GM12878 (cell line): ENCODE results near the gene RTN4. TPM values are rescaled to one million over a fixed set of nuclear protein-coding genes. Genes with fewer than 3 reads are reported as not detected.

ENCODE experiments used
- ATAC-seq: fragments of 200-7000 bp; cut with Tn5 transposase; 3 replicates; pipeline ENCODE4 v1.9.1; 2020; ENCODE audit warnings: mild to moderate bottlenecking, moderate library complexity
- BruUV-seq: library from RNA; stranded (reverse); fragments of 400-500 nt; replicated peaks from 2 replicates; lab custom pipeline; 2021; lab: Mats Ljungman, UMichigan
- CTCF ChIA-PET: fragments of 300-600 bp; sonication (Branson Sonifier 250); formaldehyde crosslinking; extraction: SDS; loops from one replicate; lab custom pipeline; 2021; ENCODE audit warnings: inconsistent platforms; lab: Yijun Ruan, JAX
- POLR2A ChIA-PET: fragments of 350-600 bp; formaldehyde crosslinking; extraction: SDS; loops from one replicate; lab custom pipeline; 2021; ENCODE audit warnings: inconsistent platforms; lab: Charles Lee
- RAD21 ChIA-PET: fragments of 300-600 bp; sonication (Branson Sonifier 250); formaldehyde crosslinking; loops from one replicate; lab custom pipeline; 2023; ENCODE audit warnings: antibody characterized with exemption; ENCODE audit not compliant: unreplicated experiment; lab: Charles Lee
- SMC1A ChIA-PET: fragments of 300-600 bp; sonication (Branson Sonifier 250); formaldehyde crosslinking; loops from one replicate; lab custom pipeline; 2023; ENCODE audit not compliant: unreplicated experiment, uncharacterized antibody; lab: Charles Lee
- DNase-seq: peaks from one replicate; pipeline ENCODE4 v3.0.0-alpha.2; 2011; ENCODE audit warnings: low read depth, low spot score
- FAIRE-seq: peaks from 3 replicates; lab custom pipeline; 2011; peaks lifted over from hg19 to GRCh38; lab: Jason Lieb, UNC
- H2AFZ ChIP-seq: 2 replicates; pipeline ENCODE4 v1.6.0; 2011; ENCODE audit warnings: low read depth, low read length, control low read depth; ENCODE audit not compliant: control insufficient read depth
- H3K27ac ChIP-seq: 2 replicates; pipeline ENCODE4 v1.5.1; 2011; ENCODE audit warnings: control low read depth; ENCODE audit not compliant: control insufficient read depth, insufficient read depth
- H3K27me3 ChIP-seq, 2 experiments: replicated peaks in 1 of 2; 2 replicates each; pipeline versions ENCODE4 v1.6.0 to v1.6.1; 2011; ENCODE audit warnings: low read length in 1 of 2; ENCODE audit not compliant: control insufficient read depth in 2 of 2, insufficient read depth in 2 of 2
- H3K36me3 ChIP-seq, 2 experiments: 2 replicates each; pipeline ENCODE4 v1.5.1; 2011; ENCODE audit warnings: low read length in 1 of 2; ENCODE audit not compliant: control insufficient read depth in 2 of 2, insufficient read depth in 2 of 2
- H3K4me1 ChIP-seq: 2 replicates; pipeline ENCODE4 v1.6.1; 2011; ENCODE audit warnings: mild to moderate bottlenecking, low read length, moderate library complexity, mixed read lengths; ENCODE audit not compliant: control insufficient read depth, insufficient read depth
- H3K4me2 ChIP-seq: 2 replicates; pipeline ENCODE4 v1.6.0; 2011; ENCODE audit warnings: control low read depth; ENCODE audit not compliant: control insufficient read depth, insufficient read depth
- H3K4me3 ChIP-seq: fragments of 200-600 bp; sonication (generic); 2 replicates; pipeline ENCODE4 v1.5.1; 2016
- H3K79me2 ChIP-seq: 2 replicates; pipeline ENCODE4 v1.6.0; 2011; ENCODE audit warnings: low read length; ENCODE audit not compliant: control insufficient read depth, insufficient read depth
- H3K9ac ChIP-seq: 2 replicates; pipeline ENCODE4 v1.8.0; 2011; ENCODE audit warnings: low read length, control low read depth, mixed read lengths; ENCODE audit not compliant: control insufficient read depth, insufficient read depth
- H3K9me3 ChIP-seq: replicated peaks from 3 replicates; pipeline ENCODE4 v1.5.1; 2011; ENCODE audit warnings: mild to moderate bottlenecking, low read length; ENCODE audit not compliant: control insufficient read depth, insufficient read depth
- H4K20me1 ChIP-seq: 2 replicates; pipeline ENCODE4 v1.6.0; 2011; ENCODE audit not compliant: control insufficient read depth, insufficient read depth
- BRCA1 ChIP-seq: IDR thresholded peaks from 2 replicates; pipeline ENCODE4 v1.6.1; 2011; ENCODE audit warnings: low read depth, low read length, improper control_type of control experiment
- CTCF ChIP-seq, 3 experiments: IDR thresholded peaks in 2 of 3; conservative IDR thresholded peaks in 1 of 3; 2 replicates each; pipeline ENCODE4 v1.5.1; 2011; ENCODE audit warnings: low read depth in 3 of 3, low read length in 3 of 3, mild to moderate bottlenecking in 3 of 3, control low read depth in 2 of 3, moderate library complexity in 2 of 3, inconsistent platforms in 1 of 3, mixed read lengths in 1 of 3; ENCODE audit not compliant: control insufficient read depth in 2 of 3, insufficient read depth in 1 of 3; ENCODE audit errors: extremely low read depth in 1 of 3
- IRF5 ChIP-seq: fragments of 450-650 bp; IDR thresholded peaks from 2 replicates; pipeline ENCODE4 v1.6.1; 2017; ENCODE audit warnings: borderline replicate concordance
- KAT2A ChIP-seq: conservative IDR thresholded peaks from 2 replicates; pipeline ENCODE4 v1.6.1; 2011; ENCODE audit warnings: low read depth, low read length; ENCODE audit not compliant: control insufficient read depth
- MEF2B ChIP-seq: fragments of 450-650 bp; IDR thresholded peaks from 2 replicates; pipeline ENCODE4 v1.6.1; 2018; ENCODE audit warnings: mild to moderate bottlenecking, moderate library complexity; ENCODE audit not compliant: partially characterized antibody, poor library complexity, severe bottlenecking
- MXI1 ChIP-seq: fragments of 150-350 bp; IDR thresholded peaks from 2 replicates; pipeline ENCODE4 v1.6.1; 2011; ENCODE audit warnings: low read depth, mild to moderate bottlenecking, inconsistent platforms, low read length, improper control_type of control experiment
- NFIC ChIP-seq: IDR thresholded peaks from 2 replicates; pipeline ENCODE4 v1.6.1; 2012; ENCODE audit warnings: low read depth, mild to moderate bottlenecking, inconsistent platforms, low read length, moderate library complexity
- SMARCA5 ChIP-seq: fragments of 450-650 bp; IDR thresholded peaks from 2 replicates; pipeline ENCODE4 v1.6.1; 2017; ENCODE audit warnings: mild to moderate bottlenecking
- ZBTB33 ChIP-seq: fragments of 450-650 bp; IDR thresholded peaks from 2 replicates; pipeline ENCODE4 v1.6.1; 2017; ENCODE audit warnings: mild to moderate bottlenecking
- ZBTB4 ChIP-seq: fragments of 450-650 bp; formaldehyde crosslinking; IDR thresholded peaks from 2 replicates; pipeline ENCODE4 v1.4.0; 2022; ENCODE audit warnings: mild to moderate bottlenecking, moderate library complexity
- WGBS: methylation state at CpG from one replicate; pipeline ENCODE4 v1.1.6; 2016; ENCODE audit warnings: low lambda C conversion rate; ENCODE audit not compliant: insufficient replicate concordance, insufficient coverage; ENCODE audit errors: missing lambda C conversion rate; 5-methylcytosine and 5-hydroxymethylcytosine counted together
- in situ Hi-C: fragments of 300-500 bp; cut with MboI; formaldehyde crosslinking; loops from 9 replicates; pipeline ENCODE4 v1.14.3; 2018; ENCODE audit warnings: mixed read lengths
- intact Hi-C: fragments of 100-400 bp; cut with micrococcal nuclease; formaldehyde crosslinking; loops from one replicate; pipeline ENCODE4 v1.14.2; 2022; ENCODE audit not compliant: unreplicated experiment
- polyA plus RNA-seq, 11 experiments: library from polyadenylated mRNA; depleted of rRNA in 4 of 11; unstranded in 6 of 11; stranded (reverse) in 5 of 11; fragments of >200 nt; fragmentation: Nextera tagmentation in 4 of 11; fragmentation: Illumina TruSeq in 1 of 11; extraction: Ambion mirVana in 4 of 11; extraction: Trizol in 1 of 11; gene quantifications; 1 replicate in 1 of 11; 2 replicates in 10 of 11; pipeline versions ENCODE4 v1.2.1 to v1.2.3, GENCODE V29; 2011 to 2016; ENCODE audit warnings: inconsistent platforms in 2 of 11, missing spikeins in 2 of 11, low read depth in 1 of 11
- total RNA-seq, 4 experiments: library from RNA; depleted of rRNA in 3 of 4; stranded (reverse); fragments of >200 nt in 3 of 4; fragmentation: Illumina TruSeq in 1 of 4; extraction: Trizol in 1 of 4; gene quantifications; 2 replicates each; pipeline versions ENCODE4 v1.2.1 to v1.2.3, GENCODE V29; 2013 to 2021

The RTN4 gene
- total and polyA plus RNA-seq, 10 of the 15 experiments (the other 5 are each of a cell fraction or from before 2014, with no cell fraction given), result 56.0 to 133 (median 83.3) TPM

- CTCF ChIA-PET, result interaction anchor here (0.6 to 4.6 kb wide), 3 partner anchors 14 to 721 kb away, joined by 3 to 17 read pairs (median 8); no protein-coding TSS in a partner anchor
These were observed 23.0 kb downstream of the RTN4 start for GRCh38 chr2:55027226-55027625.

More at GRCh38 chr2:55027226-55027625, 23.0 kb downstream of the RTN4 start:
- H3K4me1 ChIP-seq, result peaks cover 26% of the 10 kb centered on the region
- no peaks in the 10 kb centered on the region for H3K9me3 ChIP-seq
- no peak overlapping the region for H3K27ac ChIP-seq
- ChIA-PET POLR2A (interaction anchor here (1.0 to 1.3 kb wide), 2 partner anchors 11 to 23 kb away, joined by 3 read pairs; partner anchors contain the start of gene RTN4), SMC1A (interaction anchor here (2.2 to 4.0 kb wide), 3 partner anchors 10 to 142 kb away, joined by 9 to 40 read pairs (median 13); partner anchors contain the start of gene RTN4), RAD21 (interaction anchor here (1.2 to 1.4 kb wide), 2 partner anchors 11 kb away, joined by 3 to 4 read pairs; no protein-coding TSS in a partner anchor)
- DNase-seq (no peak), FAIRE-seq (no peak), ATAC-seq (no peak)
- in situ Hi-C loops (no loop called here), intact Hi-C loops (no loop called here)
- 91% methylated on average over 2 of the region's 2 CpGs for WGBS
- H3K36me3 ChIP-seq, result no peaks in the 10 kb centered on the region; a peak in 1 of 4 replicates
- H3K4me2 ChIP-seq, result no peak overlapping the region; the same call in 1 of the 2 replicates
- no peaks in the 10 kb centered on the region; the same call in 1 of the 2 replicates for H4K20me1 ChIP-seq
- H3K9ac ChIP-seq, result no peak overlapping the region
- H3K79me2 ChIP-seq, result peaks cover 74% of the 10 kb centered on the region
- H3K4me3 ChIP-seq, result no peak overlapping the region
- no peaks in the 10 kb centered on the region for H3K27me3 ChIP-seq
- H2AFZ ChIP-seq, result no peak overlapping the region
- TF ChIP-seq BRCA1 (no peak), MEF2B (no peak), CTCF (IDR thresholded peaks at IDR 0.05 in 2 of 3, conservative IDR thresholded peaks at IDR 0.05 in 1 of 3; ENCODE audit: control insufficient read depth in 2 of 3, extremely low read depth in 1 of 3, insufficient read depth in 1 of 3, low read depth in 3 of 3, low read length in 3 of 3) (no peak), KAT2A (no peak), MXI1 (no peak), ZBTB4 (CRISPR knock-in tag) (no peak), ZBTB33 (no peak), NFIC (no peak), IRF5 (no peak), SMARCA5 (no peak)
- BruUV-seq, result no TSS peak
